ENCODE data around the gene CBX1.

CBX1 gene

GRCh38 chr17:48101012-48101720 is at the start of gene CBX1:
TSS of gene CBX1 (minus strand) at chr17:48101478. CDS start at chr17:48077004, 24,474 bp downstream.
- DNase-seq (ENCODE audit: low spot score): peak; percentile 94

- DNase-seq (ENCODE audit: low spot score): no peak
Observed at GRCh38 chr17:48150597-48151001, 49.3 kb upstream of the CBX1 start.

GRCh38 chr17:48149787-48150463 is 48.6 kb upstream of the CBX1 start:
- DNase-seq (ENCODE audit: low spot score): no peak

GRCh38 chr17:48148854-48149786 is 47.8 kb upstream of the CBX1 start:
- DNase-seq (ENCODE audit: low spot score): no peak

GRCh38 chr17:48148029-48148770 is 46.9 kb upstream of the CBX1 start:
- DNase-seq (ENCODE audit: low spot score): no peak

GRCh38 chr17:48144976-48145798 is 43.9 kb upstream of the CBX1 start:
- DNase-seq (ENCODE audit: low spot score): no peak

- DNase-seq (ENCODE audit: low spot score): no peak
Observed at GRCh38 chr17:48144231-48144630, 43.0 kb upstream of the CBX1 start.

GRCh38 chr17:48143629-48144028 is 42.4 kb upstream of the CBX1 start:
- no peak for DNase-seq (ENCODE audit: low spot score)

GRCh38 chr17:48139944-48140343 is 38.7 kb upstream of the CBX1 start:
- DNase-seq (ENCODE audit: low spot score): no peak

GRCh38 chr17:48137656-48138055 is 36.4 kb upstream of the CBX1 start:
- DNase-seq (ENCODE audit: low spot score): no peak

GRCh38 chr17:48134912-48135480 is 33.7 kb upstream of the CBX1 start:
- no peak for DNase-seq (ENCODE audit: low spot score)

- no peak for DNase-seq (ENCODE audit: low spot score)
Observed at GRCh38 chr17:48132385-48132784, 31.1 kb upstream of the CBX1 start.

- DNase-seq (ENCODE audit: low spot score): peak; percentile 61
Observed at GRCh38 chr17:48131216-48131824, 30.0 kb upstream of the CBX1 start.

GRCh38 chr17:48129981-48130380 is 28.7 kb upstream of the CBX1 start:
- no peak for DNase-seq (ENCODE audit: low spot score)

- no peak for DNase-seq (ENCODE audit: low spot score)
Observed at GRCh38 chr17:48128400-48128799, 27.1 kb upstream of the CBX1 start.

GRCh38 chr17:48127371-48128051 is 26.2 kb upstream of the CBX1 start:
- no peak for DNase-seq (ENCODE audit: low spot score)

GRCh38 chr17:48126532-48126850 is 25.2 kb upstream of the CBX1 start:
- DNase-seq (ENCODE audit: low spot score): no peak

- DNase-seq (ENCODE audit: low spot score): no peak
Observed at GRCh38 chr17:48125829-48126531, 24.7 kb upstream of the CBX1 start.

- no peak for DNase-seq (ENCODE audit: low spot score)
Observed at GRCh38 chr17:48123776-48124388, 22.6 kb upstream of the CBX1 start.
